ENCODE data around the gene IGFBP5.

The IGFBP5 gene

GRCh38 chr2:216688731-216689340, 6.5 kb downstream of the IGFBP5 start:
- Mint-ChIP-seq H3K27me3 (peaks cover 24% of the 10 kb centered on the region), H3K9me3 (no peaks in the 10 kb centered on the region)

GRCh38 chr2:216687646-216688045, 7.7 kb downstream of the IGFBP5 start:
- peaks cover 9% of the 10 kb centered on the region for H3K4me1 Mint-ChIP-seq
- H3K36me3 Mint-ChIP-seq = no peaks in the 10 kb centered on the region
- H3K27me3 Mint-ChIP-seq = peaks cover 22% of the 10 kb centered on the region
- H3K9me3 Mint-ChIP-seq = no peaks in the 10 kb centered on the region
- H3K27ac Mint-ChIP-seq = no peak overlapping the region
- DNase-seq (ENCODE audit: low spot score in 2 of 2) = no peak
- no peak for ATAC-seq (ENCODE audit: low read depth)
- no peak overlapping the region for H3K4me3 Mint-ChIP-seq

More at GRCh38 chr2:216688731-216689340, 6.5 kb downstream of the IGFBP5 start:
- ATAC-seq (ENCODE audit: low read depth) (no peak), DNase-seq (ENCODE audit: low spot score in 2 of 2) (no peak)
- H3K4me3 Mint-ChIP-seq = no peak overlapping the region
- no peaks in the 10 kb centered on the region for H3K36me3 Mint-ChIP-seq
- peaks cover 14% of the 10 kb centered on the region for H3K4me1 Mint-ChIP-seq
- no peak overlapping the region for H3K27ac Mint-ChIP-seq

- Mint-ChIP-seq H3K9me3 (no peaks in the 10 kb centered on the region), H3K4me3 (no peak overlapping the region), H3K27me3 (peaks cover 21% of the 10 kb centered on the region), H3K4me1 (peaks cover 5% of the 10 kb centered on the region), H3K36me3 (no peaks in the 10 kb centered on the region), H3K27ac (no peak overlapping the region)
- no peak for ATAC-seq (ENCODE audit: low read depth)
- DNase-seq (ENCODE audit: low spot score in 2 of 2) = no peak
Measured at GRCh38 chr2:216687111-216687510, 8.2 kb downstream of the IGFBP5 start.

- Mint-ChIP-seq H3K4me3 (no peak overlapping the region), H3K27ac (no peak overlapping the region), H3K36me3 (no peaks in the 10 kb centered on the region), H3K9me3 (no peaks in the 10 kb centered on the region), H3K27me3 (peaks cover 20% of the 10 kb centered on the region), H3K4me1 (no peaks in the 10 kb centered on the region)
- ATAC-seq (ENCODE audit: low read depth) (no peak), DNase-seq (ENCODE audit: low spot score in 2 of 2) (no peak)
Measured at GRCh38 chr2:216685327-216685875, 9.9 kb downstream of the IGFBP5 start.

- Mint-ChIP-seq H3K9me3 (no peaks in the 10 kb centered on the region), H3K4me1 (no peaks in the 10 kb centered on the region), H3K4me3 (no peak overlapping the region), H3K27ac (no peak overlapping the region), H3K27me3 (peaks cover 20% of the 10 kb centered on the region), H3K36me3 (no peaks in the 10 kb centered on the region)
- no peak for DNase-seq (ENCODE audit: low spot score in 2 of 2)
- no peak for ATAC-seq (ENCODE audit: low read depth)
Measured at GRCh38 chr2:216683846-216684245, 11.5 kb downstream of the IGFBP5 start.

GRCh38 chr2:216681683-216682082, 13.7 kb downstream of the IGFBP5 start:
- Mint-ChIP-seq H3K9me3 (no peaks in the 10 kb centered on the region), H3K27me3 (peaks cover 21% of the 10 kb centered on the region), H3K27ac (no peak overlapping the region), H3K36me3 (no peaks in the 10 kb centered on the region), H3K4me1 (no peaks in the 10 kb centered on the region), H3K4me3 (no peak overlapping the region)
- ATAC-seq (ENCODE audit: low read depth) = no peak
- no peak for DNase-seq (ENCODE audit: low spot score in 2 of 2)

- Mint-ChIP-seq H3K27me3 (peaks cover 23% of the 10 kb centered on the region), H3K9me3 (no peaks in the 10 kb centered on the region), H3K36me3 (no peaks in the 10 kb centered on the region), H3K4me3 (no peak overlapping the region), H3K4me1 (no peaks in the 10 kb centered on the region), H3K27ac (no peak overlapping the region)
- no peak for DNase-seq (ENCODE audit: low spot score in 2 of 2)
- no peak for ATAC-seq (ENCODE audit: low read depth)
Measured at GRCh38 chr2:216680951-216681629, 14.3 kb downstream of the IGFBP5 start.

- no peaks in the 10 kb centered on the region for H3K36me3 Mint-ChIP-seq
- no peak overlapping the region for H3K4me3 Mint-ChIP-seq
- DNase-seq (ENCODE audit: low spot score in 2 of 2) (no peak), ATAC-seq (ENCODE audit: low read depth) (no peak)
- no peak overlapping the region for H3K27ac Mint-ChIP-seq
- peaks cover 23% of the 10 kb centered on the region for H3K27me3 Mint-ChIP-seq
- no peaks in the 10 kb centered on the region for H3K4me1 Mint-ChIP-seq
- H3K9me3 Mint-ChIP-seq = no peaks in the 10 kb centered on the region
Measured at GRCh38 chr2:216679658-216680024, 15.7 kb downstream of the IGFBP5 start.

GRCh38 chr2:216678813-216679657, 16.3 kb downstream of the IGFBP5 start:
- no peaks in the 10 kb centered on the region for H3K9me3 Mint-ChIP-seq
- no peaks in the 10 kb centered on the region for H3K4me1 Mint-ChIP-seq
- no peak overlapping the region for H3K27ac Mint-ChIP-seq
- ATAC-seq (ENCODE audit: low read depth) (no peak), DNase-seq (ENCODE audit: low spot score in 2 of 2) (no peak)
- H3K36me3 Mint-ChIP-seq = no peaks in the 10 kb centered on the region
- no peak overlapping the region for H3K4me3 Mint-ChIP-seq
- H3K27me3 Mint-ChIP-seq = peaks cover 23% of the 10 kb centered on the region

- ATAC-seq (ENCODE audit: low read depth) = no peak
- Mint-ChIP-seq H3K27ac (no peak overlapping the region), H3K9me3 (no peaks in the 10 kb centered on the region), H3K4me3 (no peak overlapping the region), H3K27me3 (peaks cover 20% of the 10 kb centered on the region), H3K4me1 (no peaks in the 10 kb centered on the region), H3K36me3 (no peaks in the 10 kb centered on the region)
- no peak for DNase-seq (ENCODE audit: low spot score in 2 of 2)
Measured at GRCh38 chr2:216678098-216678465, 17.3 kb downstream of the IGFBP5 start.

- DNase-seq (ENCODE audit: low spot score in 2 of 2) = no peak
- ATAC-seq (ENCODE audit: low read depth) = no peak
- H3K27ac Mint-ChIP-seq = no peak overlapping the region
- H3K9me3 Mint-ChIP-seq = no peaks in the 10 kb centered on the region
- peaks cover 20% of the 10 kb centered on the region for H3K27me3 Mint-ChIP-seq
- H3K36me3 Mint-ChIP-seq = no peaks in the 10 kb centered on the region
- H3K4me3 Mint-ChIP-seq = no peak overlapping the region
- no peaks in the 10 kb centered on the region for H3K4me1 Mint-ChIP-seq
Measured at GRCh38 chr2:216677439-216678097, 17.8 kb downstream of the IGFBP5 start.

GRCh38 chr2:216676630-216677029, 18.7 kb downstream of the IGFBP5 start:
- DNase-seq (ENCODE audit: low spot score in 2 of 2) = no peak
- Mint-ChIP-seq H3K9me3 (no peaks in the 10 kb centered on the region), H3K4me1 (no peaks in the 10 kb centered on the region), H3K27ac (no peak overlapping the region), H3K36me3 (no peaks in the 10 kb centered on the region), H3K4me3 (no peak overlapping the region), H3K27me3 (peaks cover 16% of the 10 kb centered on the region)
- no peak for ATAC-seq (ENCODE audit: low read depth)

GRCh38 chr2:216674376-216674775, 21.0 kb downstream of the IGFBP5 start:
- H3K27ac Mint-ChIP-seq = no peak overlapping the region
- H3K36me3 Mint-ChIP-seq = no peaks in the 10 kb centered on the region
- H3K4me3 Mint-ChIP-seq = no peak overlapping the region
- no peaks in the 10 kb centered on the region for H3K4me1 Mint-ChIP-seq
- DNase-seq (ENCODE audit: low spot score in 2 of 2) (no peak), ATAC-seq (ENCODE audit: low read depth) (no peak)
- H3K9me3 Mint-ChIP-seq = no peaks in the 10 kb centered on the region
- H3K27me3 Mint-ChIP-seq = peaks cover 23% of the 10 kb centered on the region

- H3K9me3 Mint-ChIP-seq = no peaks in the 10 kb centered on the region
- ATAC-seq (ENCODE audit: low read depth) = no peak
- DNase-seq (ENCODE audit: low spot score in 2 of 2) = no peak
- no peaks in the 10 kb centered on the region for H3K4me1 Mint-ChIP-seq
- no peaks in the 10 kb centered on the region for H3K36me3 Mint-ChIP-seq
- peaks cover 26% of the 10 kb centered on the region for H3K27me3 Mint-ChIP-seq
- no peak overlapping the region for H3K4me3 Mint-ChIP-seq
- no peak overlapping the region for H3K27ac Mint-ChIP-seq
Measured at GRCh38 chr2:216673609-216674008, 21.7 kb downstream of the IGFBP5 start.

All from memory B cell (primary cell).